Measurements from ENCODE around the gene HMBS. TPM values are rescaled to one million over a fixed set of nuclear protein-coding genes. Genes with fewer than 3 reads are reported as not detected.

The HMBS gene
- total and polyA plus RNA-seq, 2 of the 8 experiments (the other 6 are each of a cell fraction or from before 2014, with no cell fraction given) = 69.3 to 109 TPM

DNA sequence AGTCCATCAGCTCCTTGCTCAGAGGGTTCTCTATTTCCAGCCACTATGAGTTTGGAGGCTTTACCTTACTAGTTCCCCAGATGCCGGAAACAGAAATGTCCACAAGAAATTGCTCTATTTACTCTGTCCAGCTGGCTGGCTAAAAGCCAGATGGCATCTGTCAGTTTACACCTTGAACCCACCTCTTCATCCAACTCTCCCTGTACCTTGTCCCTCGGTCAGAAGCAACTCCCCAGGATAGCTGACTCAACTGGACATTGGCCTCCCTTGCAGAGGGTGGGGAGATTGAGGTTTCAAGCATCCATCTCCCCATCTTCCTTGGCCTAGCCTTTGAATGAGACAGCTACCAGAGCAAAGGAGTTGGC lies 24.2 kb downstream of the HMBS start (continued):
- TF ChIP-seq CHD7 (IDR thresholded peaks at IDR 0.05; ENCODE audit: insufficient replicate concordance, low read length) = no peak
- TF ChIP-seq CHD1 (IDR thresholded peaks at IDR 0.05; ENCODE audit: low read depth, low read length) = no peak
- no peak for TF ChIP-seq POU5F1 (IDR thresholded peaks at IDR 0.05; ENCODE audit: low read depth, low read length)
- TF ChIP-seq SP2 (IDR thresholded peaks at IDR 0.05; ENCODE audit: low read length) = no peak
- TF ChIP-seq SP1 (IDR thresholded peaks at IDR 0.05; ENCODE audit: low read depth, low read length) = no peak
- TF ChIP-seq EP300 (IDR thresholded peaks at IDR 0.05; ENCODE audit: borderline replicate concordance in 1 of 2, low read depth in 2 of 2, low read length in 2 of 2) = no peak
- TF ChIP-seq, protein P1, sequence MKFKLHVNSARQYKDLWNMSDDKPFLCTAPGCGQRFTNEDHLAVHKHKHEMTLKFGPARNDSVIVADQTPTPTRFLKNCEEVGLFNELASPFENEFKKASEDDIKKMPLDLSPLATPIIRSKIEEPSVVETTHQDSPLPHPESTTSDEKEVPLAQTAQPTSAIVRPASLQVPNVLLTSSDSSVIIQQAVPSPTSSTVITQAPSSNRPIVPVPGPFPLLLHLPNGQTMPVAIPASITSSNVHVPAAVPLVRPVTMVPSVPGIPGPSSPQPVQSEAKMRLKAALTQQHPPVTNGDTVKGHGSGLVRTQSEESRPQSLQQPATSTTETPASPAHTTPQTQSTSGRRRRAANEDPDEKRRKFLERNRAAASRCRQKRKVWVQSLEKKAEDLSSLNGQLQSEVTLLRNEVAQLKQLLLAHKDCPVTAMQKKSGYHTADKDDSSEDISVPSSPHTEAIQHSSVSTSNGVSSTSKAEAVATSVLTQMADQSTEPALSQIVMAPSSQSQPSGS (IDR thresholded peaks at IDR 0.05; ENCODE audit: low read length) = no peak
- TF ChIP-seq EGR1 (IDR thresholded peaks at IDR 0.05; ENCODE audit: borderline replicate concordance, low read depth, low read length) = no peak
- no peak for TF ChIP-seq POLR2A (IDR thresholded peaks at IDR 0.05; ENCODE audit: control extremely low read depth in 1 of 2, low read depth in 2 of 2, low read length in 2 of 2)
- no peak for TF ChIP-seq GABPA (IDR thresholded peaks at IDR 0.05; ENCODE audit: borderline replicate concordance, insufficient read depth, low read length)
- no peak for TF ChIP-seq NANOG (IDR thresholded peaks at IDR 0.05; ENCODE audit: insufficient read depth, low read depth, low read length, poor library complexity, severe bottlenecking)
